T-helper 9 cell (primary cell): Measurements from ENCODE around the gene FNDC1.

Experiments used
- DNase-seq: peaks from one replicate; pipeline ENCODE4 v3.0.0-alpha.2; 2020

Gene FNDC1

DNA sequence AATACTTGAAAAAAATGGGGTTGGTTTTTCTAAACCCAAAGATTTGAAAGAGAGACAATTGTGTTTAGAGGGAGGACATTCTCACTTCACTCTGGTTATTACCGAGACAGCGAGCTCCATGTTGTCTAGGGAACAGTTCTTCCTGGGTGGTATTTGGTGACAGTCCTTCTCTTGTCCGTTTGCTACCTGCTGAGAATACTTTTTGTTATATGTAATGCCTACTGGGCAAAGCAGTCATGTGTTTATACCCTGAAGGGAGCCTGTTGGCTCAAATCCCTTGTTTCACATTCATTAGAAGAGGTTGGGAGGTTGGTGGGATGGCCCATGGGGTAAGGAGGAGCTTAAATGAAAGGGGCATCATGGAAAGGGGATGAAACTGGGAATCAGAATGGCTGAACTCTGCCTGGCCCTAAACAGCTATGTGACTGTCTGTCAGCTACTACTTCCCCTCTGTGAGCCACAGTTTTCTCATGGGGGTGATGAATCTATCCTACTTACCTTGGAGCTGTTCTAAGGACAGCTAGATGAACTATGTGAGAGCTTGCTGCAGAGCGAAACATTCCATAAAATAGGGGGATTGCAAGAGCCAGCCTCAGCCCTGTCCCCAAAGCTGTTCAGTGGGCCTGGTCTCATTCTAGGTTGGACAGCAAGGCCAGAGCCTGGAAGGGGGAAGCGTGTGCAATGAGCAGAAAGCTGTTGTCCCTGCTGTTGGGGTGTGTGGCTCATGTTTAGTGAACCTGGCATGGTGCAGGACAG is 43.5 kb downstream of the FNDC1 start:
- DNase-seq: no peak

DNA sequence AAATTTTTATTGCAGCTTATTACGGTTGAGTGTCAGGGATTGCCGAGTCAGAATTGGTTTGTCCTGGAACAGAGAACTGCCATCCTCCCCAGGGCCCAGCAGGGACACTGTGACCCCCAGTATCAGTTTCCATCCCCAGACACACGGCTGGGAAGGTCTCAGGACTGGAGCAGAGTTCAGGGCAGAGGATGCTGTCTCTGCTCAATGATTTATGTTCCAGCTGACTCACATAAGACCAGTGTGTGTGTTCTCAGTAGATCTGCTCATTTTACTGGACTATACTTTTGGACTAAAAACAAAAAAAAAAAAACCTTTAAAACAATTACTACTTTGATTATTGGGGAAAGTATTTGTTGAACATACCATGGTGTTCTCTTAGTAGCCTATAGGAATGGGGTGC is 44.2 kb downstream of the FNDC1 start:
- no peak for DNase-seq

DNA sequence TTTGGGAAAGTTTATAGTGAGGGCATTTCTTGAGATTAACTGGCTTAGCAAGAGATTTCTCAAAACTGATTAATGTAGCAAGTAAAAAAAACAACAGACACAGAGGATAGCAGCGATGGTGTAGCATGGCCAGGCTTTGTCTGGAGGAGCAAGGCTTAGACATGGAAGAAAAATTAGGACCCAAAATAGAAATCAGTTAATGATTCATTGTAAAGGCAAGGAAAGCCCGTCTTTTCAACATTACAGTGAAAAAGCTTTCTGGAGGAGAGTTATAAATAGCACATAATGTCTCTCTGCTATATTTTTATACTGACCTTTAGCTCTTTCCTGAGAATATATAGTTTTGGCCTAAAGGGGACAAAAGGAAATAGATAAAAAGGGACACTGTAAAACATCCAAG is 45.1 kb downstream of the FNDC1 start:
- DNase-seq: no peak

DNA sequence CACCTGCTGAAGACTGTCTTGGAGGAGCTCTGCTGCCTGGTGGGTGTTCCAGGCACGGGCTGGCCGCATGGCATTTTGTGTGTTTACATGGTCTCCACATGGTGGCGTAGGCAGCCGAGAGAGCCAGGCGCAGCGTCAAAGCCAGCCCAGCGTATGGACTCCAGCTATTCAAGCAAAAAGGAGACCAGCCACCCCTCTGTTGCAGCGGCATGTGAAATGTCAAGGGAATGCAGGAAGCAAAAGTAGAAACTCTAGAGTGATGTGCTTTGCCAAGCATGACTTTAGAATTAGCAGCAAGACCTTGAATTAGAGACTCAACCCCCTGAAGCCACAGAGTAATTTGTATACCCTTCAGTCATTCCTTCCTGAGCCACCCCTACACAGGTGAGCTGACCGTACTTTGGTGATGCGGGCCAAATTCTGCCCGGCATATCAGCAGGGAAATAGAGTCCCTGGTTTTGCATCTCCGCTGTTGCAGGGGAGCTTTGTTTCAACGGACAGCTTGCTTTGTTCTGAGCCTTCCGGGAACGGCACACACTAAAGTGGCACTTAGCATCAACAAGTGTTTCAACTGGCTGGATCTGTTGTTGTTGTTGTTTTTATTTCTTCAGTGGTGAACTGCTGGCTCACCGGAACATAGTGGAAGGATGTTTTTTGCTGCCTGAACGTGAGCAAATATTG is 48.5 kb downstream of the FNDC1 start:
- DNase-seq: no peak

DNA sequence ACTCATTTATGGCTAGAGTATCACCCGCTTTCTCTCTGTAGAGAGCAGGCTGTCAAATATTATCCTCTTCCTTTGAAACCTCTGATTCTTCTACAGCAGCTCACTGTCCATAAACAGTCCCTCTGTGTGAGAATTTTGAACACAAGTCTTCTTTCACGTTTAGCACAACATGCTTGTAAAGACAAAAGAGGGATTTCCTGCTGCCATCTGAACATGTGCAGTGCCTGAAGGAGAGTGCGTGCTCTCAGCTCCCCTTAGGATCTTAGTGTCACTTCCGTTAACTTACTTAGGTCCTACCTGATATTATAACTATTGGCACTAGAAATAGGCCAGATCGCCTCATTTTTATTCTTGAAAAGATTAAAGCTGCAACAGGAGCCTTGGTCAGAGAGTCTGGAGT is 50.9 kb downstream of the FNDC1 start:
- DNase-seq: no peak

DNA sequence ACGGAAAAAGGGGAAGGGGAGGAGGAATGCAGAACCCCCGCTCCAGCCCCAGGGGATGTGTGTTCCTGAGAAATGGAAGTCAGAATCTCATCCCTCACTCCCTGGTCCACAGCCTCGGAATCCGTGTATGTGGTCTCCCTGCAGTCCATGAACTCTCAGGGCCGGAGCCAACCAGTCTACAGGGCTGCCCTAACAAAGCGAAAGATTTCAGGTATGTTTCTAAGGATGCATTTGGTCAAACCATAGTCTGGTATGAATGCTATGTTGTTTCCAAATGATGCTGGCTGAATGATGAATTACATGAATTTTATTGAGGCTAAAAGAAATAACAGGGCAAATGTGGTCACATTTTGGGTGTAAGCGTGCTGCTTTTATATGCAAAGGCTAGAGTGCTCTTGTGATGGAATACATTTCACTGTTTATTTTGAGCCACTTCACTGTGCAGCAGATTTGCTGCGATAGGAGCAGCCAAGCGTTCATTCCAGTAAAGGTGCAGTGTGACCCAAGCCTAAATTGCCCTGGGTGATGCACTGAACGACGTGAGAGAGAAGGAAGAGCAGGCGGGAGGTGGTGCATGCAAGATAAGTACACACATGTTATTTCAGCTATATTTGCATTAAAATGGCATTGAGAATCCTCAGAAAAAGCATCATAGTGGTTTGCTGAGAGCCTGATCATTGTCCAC is 52.4 kb downstream of the FNDC1 start:
- no peak for DNase-seq

DNA sequence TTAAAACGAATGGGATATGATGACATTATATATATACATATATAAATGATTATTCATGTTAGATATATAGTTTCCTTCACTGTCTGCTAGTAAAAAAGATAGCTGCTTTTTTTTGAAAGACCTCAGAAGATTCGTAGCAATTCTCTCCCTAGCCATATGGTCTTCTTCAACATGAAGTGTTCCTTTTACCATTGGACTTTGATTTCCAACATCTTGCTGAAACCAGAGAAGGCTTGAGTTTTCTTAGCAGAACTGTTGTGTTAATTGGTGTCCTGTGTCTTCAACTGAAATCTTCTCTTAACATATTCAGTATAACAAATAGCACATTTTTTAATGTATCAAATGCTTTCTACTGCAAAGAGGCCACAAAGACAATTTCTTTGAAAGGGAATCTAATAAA is 55.3 kb downstream of the FNDC1 start:
- DNase-seq: no peak

DNA sequence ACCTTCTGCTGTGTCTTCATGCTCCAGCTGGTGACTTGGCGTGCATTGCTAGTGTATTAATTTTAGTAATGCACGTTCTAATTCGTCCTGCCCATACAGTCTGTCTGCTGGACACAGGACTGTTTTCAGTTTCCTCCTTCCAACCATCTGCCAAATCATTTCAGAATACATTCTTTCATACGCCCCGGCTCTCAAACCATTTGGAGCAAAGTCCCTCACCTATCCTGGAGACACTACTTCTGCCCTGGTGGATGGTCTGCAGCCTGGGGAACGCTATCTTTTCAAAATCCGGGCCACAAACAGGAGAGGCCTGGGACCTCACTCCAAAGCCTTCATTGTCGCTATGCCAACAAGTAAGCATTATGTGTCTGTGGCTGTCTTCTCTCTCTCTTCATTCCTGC is 60.5 kb downstream of the FNDC1 start:
- DNase-seq: no peak

DNA sequence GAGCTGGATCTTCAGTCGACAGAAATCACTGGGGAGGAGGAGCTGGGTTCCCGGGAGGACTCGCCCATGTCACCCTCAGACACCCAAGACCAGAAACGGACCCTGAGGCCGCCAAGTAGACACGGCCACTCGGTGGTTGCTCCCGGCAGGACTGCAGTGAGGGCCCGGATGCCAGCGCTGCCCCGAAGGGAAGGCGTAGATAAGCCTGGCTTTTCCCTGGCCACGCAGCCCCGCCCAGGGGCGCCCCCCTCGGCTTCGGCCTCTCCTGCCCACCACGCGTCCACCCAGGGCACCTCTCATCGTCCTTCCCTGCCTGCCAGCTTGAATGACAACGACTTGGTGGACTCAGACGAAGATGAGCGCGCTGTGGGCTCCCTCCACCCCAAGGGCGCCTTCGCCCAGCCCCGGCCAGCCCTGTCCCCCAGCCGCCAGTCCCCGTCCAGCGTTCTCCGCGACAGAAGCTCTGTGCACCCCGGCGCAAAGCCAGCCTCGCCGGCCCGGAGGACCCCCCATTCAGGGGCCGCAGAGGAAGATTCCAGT is 63.0 kb downstream of the FNDC1 start:
- DNase-seq: no peak

DNA sequence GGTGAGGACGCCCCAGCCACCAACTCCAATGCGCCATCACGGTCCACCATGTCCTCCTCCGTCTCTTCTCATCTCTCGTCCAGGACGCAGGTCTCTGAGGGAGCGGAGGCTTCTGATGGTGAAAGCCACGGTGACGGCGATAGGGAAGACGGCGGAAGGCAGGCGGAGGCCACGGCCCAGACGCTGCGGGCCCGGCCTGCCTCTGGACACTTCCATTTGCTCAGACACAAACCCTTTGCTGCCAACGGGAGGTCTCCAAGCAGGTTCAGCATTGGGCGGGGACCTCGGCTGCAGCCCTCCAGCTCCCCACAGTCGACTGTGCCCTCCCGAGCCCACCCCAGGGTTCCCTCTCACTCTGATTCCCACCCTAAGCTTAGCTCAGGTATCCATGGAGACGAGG is 63.6 kb downstream of the FNDC1 start:
- no peak for DNase-seq

DNA sequence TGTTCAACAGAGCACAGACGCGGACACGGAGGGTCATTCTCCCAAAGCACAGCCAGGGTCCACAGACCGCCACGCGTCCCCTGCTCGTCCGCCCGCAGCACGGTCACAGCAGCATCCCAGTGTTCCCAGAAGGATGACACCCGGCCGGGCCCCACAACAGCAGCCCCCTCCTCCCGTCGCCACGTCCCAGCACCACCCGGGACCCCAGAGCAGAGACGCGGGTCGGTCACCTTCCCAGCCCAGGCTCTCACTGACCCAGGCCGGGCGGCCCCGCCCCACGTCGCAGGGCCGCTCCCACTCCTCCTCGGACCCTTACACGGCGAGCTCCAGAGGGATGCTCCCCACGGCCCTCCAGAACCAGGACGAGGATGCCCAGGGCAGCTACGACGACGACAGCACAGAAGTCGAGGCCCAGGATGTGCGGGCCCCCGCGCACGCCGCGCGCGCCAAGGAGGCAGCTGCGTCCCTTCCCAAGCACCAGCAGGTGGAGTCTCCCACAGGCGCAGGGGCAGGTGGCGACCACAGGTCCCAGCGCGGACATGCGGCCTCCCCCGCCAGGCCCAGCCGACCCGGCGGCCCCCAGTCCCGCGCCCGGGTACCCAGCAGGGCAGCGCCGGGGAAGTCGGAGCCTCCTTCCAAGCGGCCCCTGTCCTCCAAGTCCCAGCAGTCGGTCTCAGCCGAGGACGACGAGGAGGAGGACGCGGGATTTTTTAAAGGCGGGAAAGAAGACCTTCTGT is 64.3 kb downstream of the FNDC1 start:
- DNase-seq: no peak

DNA sequence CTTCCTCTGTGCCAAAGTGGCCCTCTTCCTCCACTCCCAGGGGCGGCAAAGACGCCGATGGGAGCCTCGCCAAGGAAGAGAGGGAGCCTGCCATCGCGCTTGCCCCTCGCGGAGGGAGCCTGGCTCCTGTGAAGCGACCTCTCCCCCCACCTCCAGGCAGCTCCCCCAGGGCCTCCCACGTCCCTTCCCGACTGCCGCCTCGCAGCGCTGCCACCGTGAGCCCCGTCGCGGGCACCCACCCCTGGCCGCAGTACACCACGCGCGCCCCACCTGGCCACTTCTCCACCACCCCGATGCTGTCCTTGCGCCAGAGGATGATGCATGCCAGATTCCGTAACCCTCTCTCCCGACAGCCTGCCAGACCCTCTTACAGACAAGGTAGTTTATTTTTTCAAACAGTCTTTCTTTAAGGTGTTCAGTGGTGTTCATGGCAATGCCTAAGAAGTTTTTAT is 64.9 kb downstream of the FNDC1 start:
- no peak for DNase-seq

DNA sequence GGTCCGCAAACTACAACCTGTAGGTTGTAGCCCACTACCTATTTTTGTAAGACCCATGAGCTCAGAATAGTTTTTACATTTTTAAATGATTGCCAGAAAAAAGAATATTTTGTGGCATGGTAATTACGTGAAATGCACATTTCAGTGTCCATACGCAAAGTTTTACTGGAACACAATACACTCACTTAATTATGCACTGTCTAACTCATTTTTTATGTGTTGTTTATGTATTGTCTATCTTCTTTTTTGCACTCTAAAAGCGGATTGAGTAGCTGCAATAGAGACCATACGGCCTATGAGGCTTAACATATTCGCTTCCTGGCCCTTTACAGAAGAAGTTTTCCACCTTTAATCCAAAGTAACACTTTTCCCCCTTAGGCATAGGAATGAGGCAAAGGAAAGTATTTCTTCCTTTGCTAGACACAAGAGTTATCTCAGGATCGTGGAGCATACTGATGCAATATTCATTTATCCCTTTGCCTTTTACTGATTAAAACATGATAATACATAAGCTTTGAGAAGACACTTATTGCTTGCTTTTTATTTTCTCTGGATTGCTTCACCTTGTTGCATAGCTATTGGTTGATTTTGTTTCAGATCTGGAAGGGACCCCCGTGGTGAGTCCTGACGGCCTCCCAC is 69.8 kb downstream of the FNDC1 start:
- no peak for DNase-seq

DNA sequence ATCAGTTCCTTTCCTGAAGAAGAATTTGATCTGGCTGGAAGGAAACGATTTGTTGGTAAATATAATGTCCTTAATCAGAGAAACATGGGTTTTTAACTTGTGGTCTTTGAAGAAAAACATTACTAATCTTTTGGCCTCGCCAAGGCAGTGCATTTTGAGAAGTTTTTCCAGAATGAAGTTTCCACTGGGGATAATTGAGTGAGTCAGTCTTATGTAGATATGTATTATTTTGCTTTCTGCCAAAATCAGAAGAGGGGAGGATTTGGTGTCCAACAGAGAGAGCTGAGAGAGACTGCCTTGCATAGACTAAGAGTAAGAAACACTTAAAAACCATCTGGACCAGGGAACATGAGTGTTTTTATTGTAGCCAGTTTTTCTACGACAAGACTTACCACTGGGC is 79.9 kb downstream of the FNDC1 start:
- DNase-seq: no peak

DNA sequence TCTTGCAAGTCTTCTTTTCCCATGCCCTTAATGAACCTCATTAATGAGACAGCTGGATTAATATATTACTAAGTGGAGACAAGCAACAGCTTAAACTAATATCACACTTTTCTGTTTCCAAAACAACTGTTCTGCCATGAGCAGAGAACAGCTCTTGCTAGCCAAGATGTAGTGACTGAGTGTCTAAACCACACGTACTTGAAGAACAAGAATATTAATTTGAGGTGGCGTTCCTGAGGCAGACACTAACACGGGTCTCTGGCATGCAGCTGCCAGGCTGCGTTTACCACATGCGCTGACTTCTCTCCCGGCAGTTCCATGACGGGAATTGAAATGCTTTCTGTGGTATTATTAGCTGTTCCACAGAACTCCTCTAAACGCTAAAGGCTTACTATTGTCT is 80.6 kb downstream of the FNDC1 start:
- DNase-seq: no peak

DNA sequence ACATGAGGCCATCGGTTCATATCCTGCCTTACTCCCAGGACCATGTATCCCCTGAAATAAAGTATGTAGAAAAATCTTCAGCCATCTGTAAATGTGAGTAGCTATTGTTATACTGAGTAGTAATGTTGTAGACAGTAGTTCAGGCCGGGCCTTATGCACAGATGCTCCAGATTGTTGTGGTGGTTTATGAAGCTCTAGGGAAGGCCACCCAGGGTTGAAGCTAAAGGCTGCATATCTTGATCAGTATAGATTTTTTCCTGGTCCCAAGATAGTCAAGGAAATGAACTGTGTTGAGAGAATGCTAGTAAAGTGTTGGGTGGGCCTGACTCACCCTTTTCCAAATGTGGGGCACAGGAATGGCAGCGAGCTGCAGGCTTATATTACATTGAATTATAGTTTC is 81.4 kb downstream of the FNDC1 start:
- no peak for DNase-seq

DNA sequence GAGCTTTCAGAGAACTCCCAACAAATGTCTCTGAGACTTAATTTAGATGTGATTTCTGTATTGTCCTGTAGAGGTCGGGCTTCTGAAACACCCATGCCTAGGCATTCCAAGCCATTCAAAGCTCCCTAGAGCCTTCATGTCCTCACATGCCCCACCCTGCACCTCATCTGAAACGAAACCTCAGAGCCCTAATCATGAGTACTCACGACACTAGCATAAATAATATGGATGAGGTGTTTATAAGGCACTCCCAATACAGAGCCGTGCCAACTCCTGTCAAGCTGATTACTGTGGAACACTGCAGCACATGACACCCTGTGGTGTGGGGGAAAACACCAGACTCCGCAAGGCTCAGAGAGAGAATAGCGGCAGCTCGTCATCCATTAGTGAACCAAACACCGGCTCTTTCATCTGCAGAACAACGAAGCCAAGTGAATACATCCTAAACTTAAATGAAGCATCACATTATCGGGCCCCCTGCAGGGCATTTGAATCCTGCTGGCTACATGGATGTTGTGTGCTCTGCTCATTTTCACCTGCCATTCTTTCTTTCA is 83.8 kb downstream of the FNDC1 start:
- DNase-seq: no peak

DNA sequence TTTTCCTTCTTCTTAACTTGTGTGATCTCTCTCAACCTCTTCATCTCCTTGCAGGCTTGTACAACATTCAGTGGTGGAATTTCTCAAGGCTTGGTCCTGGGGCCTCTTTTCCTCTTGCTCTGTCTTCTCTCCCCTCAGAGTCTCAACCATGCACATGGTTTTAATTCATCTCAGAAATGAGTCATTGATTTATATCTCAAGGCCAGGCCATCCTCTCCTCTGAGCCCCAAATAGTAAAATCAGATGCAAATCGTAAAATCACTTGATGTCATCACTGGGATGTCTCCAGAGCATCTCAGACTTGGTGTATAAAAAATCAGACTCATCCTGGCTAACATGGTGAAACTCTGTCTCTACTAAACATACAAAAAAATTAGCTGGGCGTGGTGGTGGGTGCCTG is 85.0 kb downstream of the FNDC1 start:
- no peak for DNase-seq

DNA sequence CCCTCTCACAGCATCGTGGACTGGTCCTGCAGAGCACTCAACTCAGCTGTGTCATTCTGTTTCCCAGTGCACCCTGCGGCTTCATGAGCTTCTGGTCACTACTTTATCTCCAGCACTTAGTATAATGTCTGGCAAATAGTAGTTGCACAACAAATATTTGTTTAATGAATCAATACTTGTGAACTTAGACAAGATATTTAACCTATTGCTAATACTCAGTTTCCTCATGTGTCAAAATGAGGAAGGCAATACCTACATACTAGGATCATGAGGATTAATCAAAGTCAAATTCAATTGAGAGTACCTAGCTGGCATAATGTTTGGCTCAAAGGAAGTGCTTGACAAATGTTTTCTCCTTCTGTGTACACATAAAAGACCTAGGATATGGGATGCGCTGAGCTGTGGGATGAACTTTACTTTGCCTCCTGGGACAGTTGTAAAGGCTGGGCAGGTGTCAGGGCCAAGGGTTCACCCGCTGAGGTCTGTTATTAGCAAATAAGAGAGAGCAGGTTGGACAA is 86.3 kb downstream of the FNDC1 start:
- DNase-seq: no peak

DNA sequence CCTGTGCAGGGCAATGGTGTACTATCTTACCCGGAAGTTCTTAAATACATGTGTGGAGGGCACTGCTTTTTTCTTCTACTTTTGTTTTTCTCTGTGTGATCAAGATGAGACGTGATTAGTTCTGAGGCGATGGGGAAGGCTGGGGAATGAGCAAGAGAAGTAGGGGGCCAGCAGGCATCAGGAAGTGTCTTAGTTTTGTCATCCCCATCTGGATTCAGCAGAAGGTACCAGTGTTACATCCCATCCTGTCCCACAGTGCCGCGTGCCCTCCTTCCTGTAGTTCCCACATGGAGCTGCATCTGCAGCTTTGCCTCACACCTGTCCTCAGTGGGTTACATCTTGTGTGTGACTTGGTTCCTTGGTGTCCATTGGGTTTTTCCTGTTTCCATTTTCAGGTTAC is 86.9 kb downstream of the FNDC1 start:
- no peak for DNase-seq

DNA sequence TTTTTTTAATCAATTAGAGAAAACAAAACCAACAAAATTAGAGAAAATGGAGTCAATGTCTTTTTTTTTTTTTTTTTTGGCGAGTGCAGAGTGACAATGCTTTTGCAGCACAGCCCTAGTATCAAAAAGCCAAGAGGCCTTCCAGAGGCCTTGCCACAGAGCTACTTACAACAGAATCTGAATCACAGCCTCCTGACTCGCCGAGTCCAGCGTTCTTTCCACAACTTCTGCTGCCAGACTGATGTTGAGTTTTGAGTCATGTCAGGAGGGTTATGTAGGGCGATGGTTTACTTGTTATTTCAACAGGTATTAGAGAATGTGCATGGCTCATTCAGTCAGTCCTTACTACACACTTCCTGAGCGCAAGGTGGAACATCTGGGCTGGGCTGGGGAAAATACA is 88.6 kb downstream of the FNDC1 start:
- no peak for DNase-seq
